Hypothalamus (tissue), 51 donors: ENCODE measurements around the gene MANSC1.
"Not testable (repeated sequence)": the region's sequence is repeated elsewhere in the genome, so short reads cannot be mapped to it uniquely, and the experiment has no call there.

Source experiments
- DNase-seq, 51 donors: peaks; one replicate each; lab custom pipeline; 2025; lab: John Stamatoyannopoulos, UW

MANSC1 gene

DNA sequence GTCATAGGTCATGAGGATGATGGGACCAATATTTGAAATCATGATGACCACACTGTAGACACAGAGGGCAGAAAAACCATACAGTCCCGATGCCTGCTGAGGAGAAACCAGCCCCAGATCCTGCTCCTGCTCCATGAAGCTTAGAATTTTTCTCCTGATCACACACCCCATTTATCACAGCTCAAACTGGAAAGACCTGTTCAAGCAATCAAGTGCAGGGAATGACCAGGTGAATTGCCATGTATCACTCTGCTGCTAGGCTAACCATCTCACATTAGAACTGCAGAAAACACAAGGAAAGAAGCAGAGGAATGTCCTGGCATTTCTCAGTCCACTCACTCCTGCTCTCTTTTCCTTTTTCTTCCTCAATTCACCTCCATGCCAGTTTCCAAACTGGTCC, 18.1 kb downstream of the MANSC1 start:
- DNase-seq, result no peak

DNA sequence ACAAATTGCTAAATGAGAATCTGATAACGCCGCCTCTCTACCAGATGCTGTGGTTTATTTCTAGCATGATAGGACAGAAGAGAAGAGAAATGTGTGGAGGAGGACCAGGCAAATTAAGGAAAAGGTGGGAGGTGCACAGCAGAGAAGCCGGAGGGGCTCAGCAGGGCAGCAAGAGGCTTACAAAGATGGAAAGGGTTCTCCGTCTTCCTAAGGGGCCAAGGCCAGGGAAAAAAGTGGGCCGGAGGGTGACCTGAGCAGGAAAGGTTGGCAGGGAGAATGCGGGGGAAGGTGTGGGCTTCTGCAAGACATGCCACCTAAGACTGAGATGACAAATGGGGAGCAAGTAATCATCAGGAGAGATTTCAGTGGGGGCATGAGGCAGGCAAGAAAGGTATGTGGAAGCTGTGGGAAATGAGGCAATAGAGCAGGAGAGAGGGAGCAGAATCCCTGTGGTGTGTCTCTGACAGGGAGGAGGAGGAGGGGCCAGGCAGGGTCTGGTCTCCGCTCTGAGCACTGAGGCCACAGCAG, 18.7 kb downstream of the MANSC1 start:
- DNase-seq, result peak in 2 of 51 donors; percentile 27 to 49

DNA sequence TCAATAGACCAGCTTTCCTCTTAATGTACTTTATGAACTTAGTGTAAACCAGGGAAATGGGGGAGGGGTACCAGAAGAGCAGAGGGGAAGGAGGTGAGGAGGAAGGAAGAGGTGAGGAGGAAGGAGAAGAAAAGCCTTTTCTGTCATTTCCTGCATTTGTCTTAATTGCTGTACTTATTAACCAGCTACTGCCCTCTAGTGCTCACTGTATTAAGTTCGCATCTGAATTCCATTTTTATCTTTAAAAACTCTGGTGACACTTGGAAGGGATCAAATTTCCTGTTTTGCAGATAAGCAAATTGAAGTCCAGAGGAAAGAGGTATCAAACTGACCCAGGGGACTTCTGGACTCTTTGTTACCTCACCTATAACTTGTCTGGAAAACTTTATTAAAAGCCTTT, 22.2 kb downstream of the MANSC1 start:
- peak in 4 of 51 donors; percentile 1 to 45 (median 14) for DNase-seq

DNA sequence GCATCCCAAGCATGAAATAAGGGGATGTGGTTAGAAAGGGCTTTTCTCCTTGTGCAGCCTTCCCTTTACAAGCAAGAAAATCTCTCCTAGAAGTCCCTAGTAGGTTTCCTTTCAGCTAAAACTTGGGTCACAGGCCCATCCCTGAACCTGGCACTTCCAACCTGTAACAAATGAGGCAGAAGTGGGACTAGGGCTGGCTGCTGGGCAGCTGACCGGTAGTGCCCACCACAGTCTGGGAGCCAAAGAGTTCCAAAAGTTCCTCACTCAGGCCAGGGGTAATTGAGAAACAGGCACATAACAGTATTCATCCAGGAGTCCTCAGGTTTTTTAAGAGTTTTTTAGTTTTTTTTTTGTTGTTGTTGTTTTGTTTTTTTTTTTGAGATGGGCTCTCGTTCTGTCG, 23.8 kb downstream of the MANSC1 start:
- no peak for DNase-seq

DNA sequence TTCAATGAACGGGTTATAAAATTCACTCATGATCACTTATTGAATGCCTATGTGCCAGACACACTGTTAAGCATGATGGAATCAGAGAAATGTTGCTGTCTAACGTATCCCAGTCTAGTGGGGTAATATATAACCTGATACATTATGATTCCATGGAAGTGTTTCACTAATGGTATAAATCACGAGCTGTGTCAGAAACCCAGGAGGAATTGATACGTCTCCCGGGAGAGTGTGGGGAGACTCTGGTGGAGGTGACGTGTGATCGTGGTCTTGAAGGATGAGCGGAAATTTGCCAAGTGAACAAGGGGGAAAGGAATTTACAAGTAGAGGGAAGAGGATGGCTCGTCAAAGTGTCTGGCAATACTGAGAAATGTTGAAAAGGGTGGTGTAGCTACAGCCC, 26.5 kb downstream of the MANSC1 start:
- no peak for DNase-seq

DNA sequence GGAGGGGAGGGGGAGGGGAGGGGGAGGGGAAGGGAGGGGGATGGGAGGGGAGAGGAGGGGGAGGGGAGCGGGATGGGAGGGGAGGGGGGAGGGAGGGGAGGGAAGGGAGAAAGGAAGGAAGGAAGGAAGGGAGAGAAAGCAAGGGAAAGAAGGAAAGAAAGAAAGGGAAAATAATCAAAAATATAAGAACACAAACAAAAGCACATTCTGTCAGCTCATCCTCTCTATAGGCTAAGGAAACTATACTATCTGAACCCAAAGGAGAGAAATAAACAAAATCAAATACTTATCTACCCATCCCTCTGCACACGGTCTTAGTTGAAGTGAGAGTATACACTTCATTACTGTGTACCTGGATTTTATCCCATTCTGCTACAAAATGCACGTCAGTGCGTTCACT, 26.9 kb downstream of the MANSC1 start:
- DNase-seq, result no peak

DNA sequence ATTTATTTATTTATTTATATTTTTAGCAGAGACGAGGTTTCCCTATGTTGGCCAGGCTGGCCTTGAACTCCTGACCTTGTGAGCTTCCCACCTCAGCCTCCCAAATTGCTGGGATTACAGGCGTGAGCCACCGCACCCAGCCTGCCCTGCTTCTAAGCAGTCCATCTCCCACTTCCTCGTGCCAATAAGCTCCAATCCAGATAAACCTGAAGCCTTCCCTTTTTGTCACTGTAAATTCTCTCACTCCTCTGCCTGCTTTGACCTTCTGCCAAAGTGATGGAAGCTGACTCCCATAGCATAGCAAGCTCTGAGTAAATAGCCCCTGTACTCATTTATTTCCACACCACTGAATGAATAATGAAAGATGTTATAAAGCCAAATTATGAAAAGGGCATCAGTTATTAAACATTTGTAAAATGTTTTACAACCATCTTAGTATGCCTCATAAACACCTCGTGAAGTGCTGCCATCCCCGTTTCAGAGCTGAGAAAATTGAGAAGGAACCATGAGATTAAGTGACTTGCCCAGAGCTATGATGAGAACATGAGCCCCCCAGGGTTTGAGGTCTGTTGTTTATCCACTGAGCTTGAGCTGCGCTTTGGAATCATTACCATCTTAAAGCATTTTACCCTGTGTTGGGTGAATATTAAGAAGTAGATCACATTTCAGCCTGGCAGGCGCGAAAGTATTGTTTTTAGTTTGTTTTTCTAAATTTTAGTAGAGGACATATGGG, 30.4 kb downstream of the MANSC1 start:
- DNase-seq, result peak in 1 of 51 donors; percentile 9

DNA sequence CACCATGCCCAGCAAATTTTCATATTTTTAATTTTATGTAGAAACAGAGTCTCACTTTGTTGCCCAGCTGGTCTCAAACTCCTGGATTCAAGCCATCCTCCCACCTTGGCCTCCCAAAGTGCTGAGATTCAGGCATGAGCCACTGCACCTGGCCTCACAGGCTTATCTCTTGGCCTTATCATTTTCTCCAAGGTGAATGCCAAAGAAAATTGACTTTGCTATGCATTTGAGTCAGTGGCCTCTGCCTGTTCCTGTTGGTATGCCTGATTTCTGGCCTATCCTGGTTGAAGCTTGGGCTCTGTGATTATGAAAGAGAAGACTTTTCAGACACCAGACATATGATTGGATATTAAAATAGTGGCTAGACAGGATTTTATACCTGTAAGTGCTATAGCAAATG, 34.2 kb downstream of the MANSC1 start:
- no peak for DNase-seq

DNA sequence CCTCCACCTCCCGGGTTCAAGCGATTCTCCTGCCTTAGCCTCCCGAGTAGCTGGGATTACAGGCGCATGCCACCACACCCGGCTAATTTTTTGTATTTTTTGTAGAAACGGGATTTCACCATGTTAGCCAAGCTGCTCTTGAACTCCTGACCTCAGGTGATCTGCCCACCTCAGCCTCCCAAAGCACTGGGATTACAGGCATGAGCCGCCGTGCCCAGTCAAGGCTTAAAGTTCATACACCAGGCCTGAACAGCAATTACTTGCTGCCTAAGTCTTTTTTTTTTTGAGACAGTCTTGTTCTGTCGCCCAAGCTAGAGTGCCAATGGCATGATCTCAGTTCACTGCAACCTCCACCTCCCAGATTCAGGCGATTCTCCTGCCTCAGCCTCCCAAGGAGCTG, 39.3 kb downstream of the MANSC1 start:
- DNase-seq, result not testable (repeated sequence)

DNA sequence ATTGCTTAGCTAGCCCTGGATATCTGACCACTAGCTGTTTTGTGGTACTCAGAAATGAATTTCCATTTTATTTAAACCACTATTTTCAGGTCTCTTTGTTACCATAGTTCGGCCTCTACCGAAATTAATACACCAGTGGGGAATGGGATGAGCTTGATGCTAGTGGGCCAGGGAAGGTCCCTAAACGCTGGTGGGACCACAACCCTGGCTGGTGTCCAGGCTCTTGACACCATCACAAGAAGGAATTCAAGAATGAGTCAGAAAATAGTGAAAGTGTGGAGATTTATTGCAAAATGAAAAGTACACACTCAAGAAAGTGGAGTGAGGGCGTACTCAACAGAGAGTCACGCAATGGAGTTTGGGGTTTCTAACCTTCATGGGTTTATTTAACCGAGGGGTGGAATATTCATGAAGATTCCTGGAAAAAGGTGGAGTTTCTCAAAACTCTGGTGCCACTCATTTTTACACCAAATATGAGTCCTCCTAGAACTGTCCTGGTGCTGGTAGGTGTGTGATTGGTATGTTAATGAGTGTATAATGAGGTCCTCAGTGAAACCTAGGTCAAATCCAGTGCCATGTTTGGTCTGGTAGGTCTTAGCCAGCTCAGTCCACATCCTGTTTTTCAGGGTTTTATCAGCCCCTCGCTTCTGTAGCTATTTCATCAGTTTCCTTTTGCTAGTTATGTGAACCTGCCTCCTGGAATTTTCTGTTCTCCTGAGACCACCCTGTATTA, 44.3 kb downstream of the MANSC1 start:
- no peak for DNase-seq

DNA sequence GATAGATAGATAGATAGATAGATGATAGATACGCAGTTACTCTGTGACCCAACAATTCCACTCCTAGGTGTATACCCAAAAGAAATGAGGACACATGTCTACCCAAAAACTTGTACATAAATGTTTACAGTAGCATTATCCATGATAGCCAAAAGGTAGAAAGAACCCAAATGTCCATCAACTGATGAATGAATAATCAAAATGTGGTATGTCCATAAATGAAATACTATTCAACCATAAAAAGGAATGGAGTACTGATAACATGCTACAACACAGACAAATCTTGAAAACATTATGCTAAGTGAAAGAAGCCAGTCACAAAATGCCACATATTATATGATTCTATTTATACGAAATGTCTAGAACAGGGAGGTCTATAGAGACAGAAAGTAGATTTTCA, 47.1 kb downstream of the MANSC1 start:
- no peak for DNase-seq

DNA sequence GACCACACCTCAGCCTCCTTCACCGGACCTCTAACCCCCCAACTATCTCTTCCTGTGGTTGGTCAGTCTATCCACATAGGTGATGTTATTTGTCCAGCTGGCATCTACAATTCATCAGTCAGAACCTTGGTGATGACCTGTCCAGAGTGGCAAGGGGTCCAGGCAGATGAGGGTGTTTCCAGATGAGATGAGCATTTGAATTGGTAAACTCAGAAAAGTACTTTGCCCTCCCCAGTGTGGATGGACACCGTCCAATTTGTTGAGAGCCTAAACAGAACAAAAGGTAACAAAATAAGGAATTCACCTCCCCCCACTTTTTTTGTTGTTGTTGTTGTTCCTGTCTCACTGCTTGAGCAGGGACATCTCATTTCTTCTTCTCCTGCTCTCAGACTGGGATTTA, 48.9 kb downstream of the MANSC1 start:
- no peak for DNase-seq

DNA sequence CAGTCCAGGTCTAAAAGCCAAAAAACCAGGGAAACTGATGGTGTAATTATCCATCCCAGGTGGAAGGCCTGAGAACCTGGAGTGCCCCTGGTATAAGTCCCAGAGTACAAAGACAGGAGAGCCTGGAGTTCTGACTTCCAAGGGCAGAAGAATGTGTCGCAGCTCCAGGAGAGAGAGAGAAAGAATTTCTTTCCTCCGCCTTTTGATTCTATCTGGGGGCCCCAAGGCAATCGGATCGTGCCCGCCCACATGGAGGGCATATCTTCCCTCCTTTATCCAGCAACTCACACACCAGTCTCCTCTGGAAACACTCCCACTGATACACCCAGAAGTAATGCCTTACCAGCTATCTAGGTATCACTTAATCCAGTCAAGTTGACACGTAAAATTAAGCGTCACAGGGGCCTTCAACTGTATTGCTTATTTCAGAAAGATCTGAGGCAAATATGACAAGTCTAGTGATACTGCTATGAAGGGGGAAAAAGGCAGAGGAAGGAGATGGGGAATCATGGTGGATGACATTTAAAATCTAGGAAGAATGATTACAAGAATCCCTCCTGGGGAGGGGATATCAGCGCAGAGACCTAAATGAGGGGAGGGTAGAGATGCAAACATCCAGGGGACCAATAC, 52.7 kb downstream of the MANSC1 start:
- DNase-seq, result no peak

DNA sequence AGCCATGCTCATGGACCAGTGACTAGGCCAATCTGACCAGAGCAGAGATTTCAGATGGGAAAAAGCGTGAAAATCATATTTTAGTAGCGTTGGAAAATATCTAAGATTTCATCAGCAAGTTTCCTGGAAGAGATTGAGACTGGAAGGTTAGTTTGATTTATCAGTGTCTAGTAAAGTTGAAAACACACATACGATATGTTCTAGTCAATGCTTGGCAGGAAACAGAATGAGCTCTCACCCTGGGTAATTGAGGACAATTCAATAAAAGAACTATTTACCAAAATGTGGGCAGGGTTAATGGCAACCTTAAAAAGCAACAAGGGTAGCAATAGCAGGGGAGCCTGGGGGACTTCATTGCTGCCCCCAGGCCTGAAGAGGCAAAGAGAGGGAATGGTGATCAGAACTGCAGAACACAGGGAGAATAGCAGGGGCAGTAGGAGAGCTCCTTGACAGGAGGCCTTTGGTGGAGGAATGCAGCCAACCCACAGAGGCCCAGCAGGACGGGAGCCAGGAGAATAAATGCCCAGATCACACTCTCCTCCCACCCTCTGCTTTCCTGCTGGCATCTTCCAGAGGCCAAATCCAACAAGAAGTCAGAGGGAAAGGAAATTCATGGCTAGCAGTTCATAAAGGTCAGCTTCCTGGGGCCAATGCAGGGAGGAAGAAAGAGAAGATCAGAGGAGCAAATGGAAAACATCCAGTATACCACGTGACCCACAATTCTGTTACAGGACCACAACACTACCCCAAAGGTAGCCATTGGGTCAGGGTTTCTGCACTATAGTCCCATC, 55.6 kb downstream of the MANSC1 start:
- DNase-seq, result peak in 9 of 51 donors; percentile 1 to 17 (median 2)

DNA sequence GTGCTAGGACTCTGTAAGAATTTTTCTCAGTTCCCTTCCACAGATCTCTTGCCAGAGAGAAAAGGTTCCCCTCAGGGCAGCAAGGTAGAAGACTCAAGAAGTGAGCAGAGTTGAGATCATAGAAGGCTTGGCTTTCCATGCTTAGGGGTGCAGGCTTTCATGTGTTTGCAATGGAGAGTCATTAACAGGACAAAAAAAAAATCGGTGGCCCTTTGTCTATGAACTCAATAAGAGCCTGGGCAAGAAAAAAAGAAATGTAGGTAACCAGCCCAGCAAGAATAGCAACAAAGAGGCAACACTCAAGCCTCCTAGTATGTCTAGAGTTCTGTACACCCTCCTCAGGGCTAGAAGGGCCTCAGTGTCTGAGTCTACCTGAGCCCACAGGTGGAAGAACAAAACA, 59.8 kb downstream of the MANSC1 start:
- no peak for DNase-seq

DNA sequence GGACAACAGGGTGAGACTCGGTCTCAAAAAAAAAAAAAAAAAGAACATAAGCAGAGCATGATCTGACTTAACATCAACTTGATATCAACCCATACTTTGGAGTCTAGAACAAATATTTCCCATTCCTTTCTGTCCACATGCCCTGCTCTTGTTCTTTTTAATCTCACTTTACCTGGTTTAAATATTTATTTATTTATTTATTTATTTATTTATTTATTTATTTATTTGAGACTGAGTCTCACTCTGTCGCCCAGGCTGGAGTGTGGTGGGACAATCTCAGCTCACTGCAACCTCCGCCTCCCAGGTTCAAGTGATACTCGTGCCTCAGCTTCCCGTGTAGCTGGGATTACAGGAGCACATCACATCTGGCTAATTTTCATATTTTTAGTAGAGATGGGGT, 63.6 kb downstream of the MANSC1 start:
- no peak for DNase-seq

DNA sequence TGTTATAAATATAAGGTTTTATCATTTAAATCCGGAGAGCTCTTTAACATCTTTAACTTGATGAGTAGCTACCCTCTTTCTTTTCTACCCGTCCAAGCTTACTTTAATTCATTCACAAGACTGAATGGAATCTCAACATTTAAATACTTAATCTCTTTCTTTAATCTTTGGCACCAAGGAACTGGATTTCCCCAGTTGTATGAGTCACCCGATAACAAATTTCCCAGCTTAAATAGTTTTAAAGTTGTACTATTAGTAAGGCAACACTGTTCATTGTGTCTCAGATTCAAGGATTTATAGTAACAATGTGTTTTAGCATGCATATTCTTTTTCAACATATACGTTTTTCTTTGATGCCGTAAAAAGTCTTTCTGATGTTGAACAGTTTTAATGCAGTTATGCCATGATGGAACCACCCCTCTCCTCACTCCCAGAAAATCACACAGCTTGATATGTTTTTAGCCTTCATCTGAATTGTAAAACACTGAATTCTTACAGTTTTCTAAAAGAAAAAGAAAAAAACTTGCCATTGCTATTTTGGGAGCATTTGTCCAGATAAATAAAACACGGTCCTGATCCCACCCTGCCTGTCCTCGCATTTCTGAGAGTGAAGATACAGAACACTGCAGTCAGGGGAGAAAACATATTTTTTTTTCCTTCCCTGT, 67.1 kb downstream of the MANSC1 start:
- DNase-seq, result no peak

DNA sequence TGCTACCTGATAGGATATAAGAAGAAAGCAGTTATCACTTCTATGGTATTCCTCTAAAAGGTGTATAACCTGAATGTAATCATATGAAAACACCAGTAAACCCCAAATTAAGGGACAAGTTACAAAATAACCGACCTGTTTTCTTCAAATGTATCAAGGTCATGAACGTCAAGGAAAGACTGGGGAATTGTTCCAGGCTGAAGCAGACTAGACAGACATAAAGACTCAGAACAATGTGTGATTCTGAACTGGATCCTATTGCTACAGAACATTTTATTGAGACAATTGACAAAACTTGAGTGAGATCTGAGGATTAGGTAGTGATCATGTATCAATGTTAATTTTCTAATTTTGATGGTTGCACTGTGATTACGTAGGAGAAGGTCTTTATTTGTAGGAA, 67.8 kb downstream of the MANSC1 start:
- DNase-seq, result no peak

DNA sequence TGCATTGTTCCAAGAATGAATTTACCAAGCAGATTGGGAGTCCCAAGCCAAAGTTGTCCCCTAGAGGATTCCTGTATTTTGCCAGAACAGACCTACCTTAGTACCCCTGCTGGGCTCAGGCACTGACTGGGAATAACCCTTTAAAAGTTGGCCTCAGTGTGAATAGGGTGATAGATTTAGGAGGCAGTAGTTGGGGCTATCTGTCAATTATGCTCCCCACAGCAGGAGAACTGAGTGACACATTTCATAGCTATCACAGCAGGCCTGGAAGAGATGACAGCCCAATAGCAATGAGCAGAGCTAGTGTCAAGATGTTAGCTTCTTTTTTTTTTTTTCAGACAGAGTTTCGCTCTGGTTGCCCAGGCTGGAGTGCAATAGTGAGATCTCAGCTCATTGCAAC, 68.9 kb downstream of the MANSC1 start:
- no peak for DNase-seq

DNA sequence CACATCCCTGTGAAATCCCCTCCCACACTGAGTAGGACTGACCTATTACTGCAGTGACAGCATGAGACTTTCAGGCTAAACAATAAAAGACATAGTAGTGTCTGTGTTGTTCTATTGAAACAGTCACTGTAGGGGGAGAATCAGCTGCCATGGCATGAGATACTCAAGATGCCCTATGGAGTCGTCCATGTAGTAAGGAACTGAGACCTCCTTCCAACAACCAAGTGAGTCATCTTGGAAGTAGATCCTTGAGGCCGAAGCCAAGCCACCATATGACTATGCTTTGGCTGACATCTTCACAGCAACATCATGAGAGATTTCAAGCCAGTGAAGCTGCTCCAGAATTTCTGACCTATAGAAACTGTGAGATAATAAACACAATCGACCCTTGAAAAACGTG, 71.1 kb downstream of the MANSC1 start:
- DNase-seq, result no peak
